ENCODE measurements around the gene NECTIN2.

Gene NECTIN2

DNA sequence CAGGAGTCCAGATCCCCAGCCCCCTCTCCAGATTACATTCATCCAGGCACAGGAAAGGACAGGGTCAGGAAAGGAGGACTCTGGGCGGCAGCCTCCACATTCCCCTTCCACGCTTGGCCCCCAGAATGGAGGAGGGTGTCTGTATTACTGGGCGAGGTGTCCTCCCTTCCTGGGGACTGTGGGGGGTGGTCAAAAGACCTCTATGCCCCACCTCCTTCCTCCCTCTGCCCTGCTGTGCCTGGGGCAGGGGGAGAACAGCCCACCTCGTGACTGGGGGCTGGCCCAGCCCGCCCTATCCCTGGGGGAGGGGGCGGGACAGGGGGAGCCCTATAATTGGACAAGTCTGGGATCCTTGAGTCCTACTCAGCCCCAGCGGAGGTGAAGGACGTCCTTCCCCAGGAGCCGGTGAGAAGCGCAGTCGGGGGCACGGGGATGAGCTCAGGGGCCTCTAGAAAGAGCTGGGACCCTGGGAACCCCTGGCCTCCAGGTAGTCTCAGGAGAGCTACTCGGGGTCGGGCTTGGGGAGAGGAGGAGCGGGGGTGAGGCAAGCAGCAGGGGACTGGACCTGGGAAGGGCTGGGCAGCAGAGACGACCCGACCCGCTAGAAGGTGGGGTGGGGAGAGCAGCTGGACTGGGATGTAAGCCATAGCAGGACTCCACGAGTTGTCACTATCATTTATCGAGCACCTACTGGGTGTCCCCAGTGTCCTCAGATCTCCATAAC, 59.5 kb downstream of the NECTIN2 start, which contains the start of gene APOE:
APOE (plus strand) TSS at position 360 of the 724 bp plus-strand sequence. CDS start 829 bp downstream, outside the sequence.
- H4K20me1 ChIP-seq (ENCODE audit: insufficient read depth): no peaks in the 10 kb centered on the region
- H3K27me3 ChIP-seq (ENCODE audit: insufficient read depth, low read depth): peaks cover 13% of the 10 kb centered on the region; the same call in 1 of the 2 replicates
- no peak within 1 kb of the TSS for H3K9ac ChIP-seq
- peaks cover 7% of the 10 kb centered on the region; the same call in 1 of the 2 replicates for H3K36me3 ChIP-seq (ENCODE audit: insufficient read depth)
- peaks cover 26% of the 10 kb centered on the region for H3K4me1 ChIP-seq (ENCODE audit: low read depth, poor library complexity, severe bottlenecking)
- no peak within 1 kb of the TSS for H3K4me3 ChIP-seq (IDR thresholded peaks at IDR 0.05; ENCODE audit: insufficient read depth, low read depth, low read length)
- TF ChIP-seq, protein P1, sequence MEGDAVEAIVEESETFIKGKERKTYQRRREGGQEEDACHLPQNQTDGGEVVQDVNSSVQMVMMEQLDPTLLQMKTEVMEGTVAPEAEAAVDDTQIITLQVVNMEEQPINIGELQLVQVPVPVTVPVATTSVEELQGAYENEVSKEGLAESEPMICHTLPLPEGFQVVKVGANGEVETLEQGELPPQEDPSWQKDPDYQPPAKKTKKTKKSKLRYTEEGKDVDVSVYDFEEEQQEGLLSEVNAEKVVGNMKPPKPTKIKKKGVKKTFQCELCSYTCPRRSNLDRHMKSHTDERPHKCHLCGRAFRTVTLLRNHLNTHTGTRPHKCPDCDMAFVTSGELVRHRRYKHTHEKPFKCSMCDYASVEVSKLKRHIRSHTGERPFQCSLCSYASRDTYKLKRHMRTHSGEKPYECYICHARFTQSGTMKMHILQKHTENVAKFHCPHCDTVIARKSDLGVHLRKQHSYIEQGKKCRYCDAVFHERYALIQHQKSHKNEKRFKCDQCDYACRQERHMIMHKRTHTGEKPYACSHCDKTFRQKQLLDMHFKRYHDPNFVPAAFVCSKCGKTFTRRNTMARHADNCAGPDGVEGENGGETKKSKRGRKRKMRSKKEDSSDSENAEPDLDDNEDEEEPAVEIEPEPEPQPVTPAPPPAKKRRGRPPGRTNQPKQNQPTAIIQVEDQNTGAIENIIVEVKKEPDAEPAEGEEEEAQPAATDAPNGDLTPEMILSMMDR (conservative IDR thresholded peaks at IDR 0.05; ENCODE audit: low read depth, low read length): no peak
- H3K27ac ChIP-seq: no peak within 1 kb of the TSS
- no peaks in the 10 kb centered on the region for H3K79me2 ChIP-seq (ENCODE audit: insufficient read depth, low read depth)
- H3K4me2 ChIP-seq: no peak within 1 kb of the TSS; the same call in 1 of the 2 replicates
- H2AFZ ChIP-seq (ENCODE audit: low read depth): no peak within 1 kb of the TSS; the same call in 1 of the 2 replicates

DNA sequence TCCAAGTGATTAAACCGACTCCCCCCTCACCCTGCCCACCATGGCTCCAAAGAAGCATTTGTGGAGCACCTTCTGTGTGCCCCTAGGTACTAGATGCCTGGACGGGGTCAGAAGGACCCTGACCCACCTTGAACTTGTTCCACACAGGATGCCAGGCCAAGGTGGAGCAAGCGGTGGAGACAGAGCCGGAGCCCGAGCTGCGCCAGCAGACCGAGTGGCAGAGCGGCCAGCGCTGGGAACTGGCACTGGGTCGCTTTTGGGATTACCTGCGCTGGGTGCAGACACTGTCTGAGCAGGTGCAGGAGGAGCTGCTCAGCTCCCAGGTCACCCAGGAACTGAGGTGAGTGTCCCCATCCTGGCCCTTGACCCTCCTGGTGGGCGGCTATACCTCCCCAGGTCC, 61.5 kb downstream of the NECTIN2 start:
- Histone ChIP-seq H3K4me3 (IDR thresholded peaks at IDR 0.05; ENCODE audit: insufficient read depth, low read depth, low read length) (no peak overlapping the region), H3K4me2 (no peak overlapping the region), H4K20me1 (ENCODE audit: insufficient read depth) (no peaks in the 10 kb centered on the region), H3K4me1 (ENCODE audit: low read depth, poor library complexity, severe bottlenecking) (peaks cover 30% of the 10 kb centered on the region), H3K27ac (no peak overlapping the region), H3K27me3 (ENCODE audit: insufficient read depth, low read depth) (peaks cover 13% of the 10 kb centered on the region; the same call in 1 of the 2 replicates), H2AFZ (ENCODE audit: low read depth) (no peak overlapping the region), H3K79me2 (ENCODE audit: insufficient read depth, low read depth) (no peaks in the 10 kb centered on the region), H3K9ac (no peak overlapping the region), H3K36me3 (ENCODE audit: insufficient read depth) (no peaks in the 10 kb centered on the region)
- TF ChIP-seq, protein P1 (conservative IDR thresholded peaks at IDR 0.05; ENCODE audit: low read depth, low read length): no peak

DNA sequence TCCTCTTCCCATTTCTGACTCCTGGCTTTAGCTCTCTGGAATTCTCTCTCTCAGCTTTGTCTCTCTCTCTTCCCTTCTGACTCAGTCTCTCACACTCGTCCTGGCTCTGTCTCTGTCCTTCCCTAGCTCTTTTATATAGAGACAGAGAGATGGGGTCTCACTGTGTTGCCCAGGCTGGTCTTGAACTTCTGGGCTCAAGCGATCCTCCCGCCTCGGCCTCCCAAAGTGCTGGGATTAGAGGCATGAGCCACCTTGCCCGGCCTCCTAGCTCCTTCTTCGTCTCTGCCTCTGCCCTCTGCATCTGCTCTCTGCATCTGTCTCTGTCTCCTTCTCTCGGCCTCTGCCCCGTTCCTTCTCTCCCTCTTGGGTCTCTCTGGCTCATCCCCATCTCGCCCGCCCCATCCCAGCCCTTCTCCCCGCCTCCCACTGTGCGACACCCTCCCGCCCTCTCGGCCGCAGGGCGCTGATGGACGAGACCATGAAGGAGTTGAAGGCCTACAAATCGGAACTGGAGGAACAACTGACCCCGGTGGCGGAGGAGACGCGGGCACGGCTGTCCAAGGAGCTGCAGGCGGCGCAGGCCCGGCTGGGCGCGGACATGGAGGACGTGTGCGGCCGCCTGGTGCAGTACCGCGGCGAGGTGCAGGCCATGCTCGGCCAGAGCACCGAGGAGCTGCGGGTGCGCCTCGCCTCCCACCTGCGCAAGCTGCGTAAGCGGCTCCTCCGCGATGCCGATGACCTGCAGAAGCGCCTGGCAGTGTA, 62.2 kb downstream of the NECTIN2 start:
- no peaks in the 10 kb centered on the region for H3K79me2 ChIP-seq (ENCODE audit: insufficient read depth, low read depth)
- no peak overlapping the region for H3K4me2 ChIP-seq
- TF ChIP-seq, protein P1 (conservative IDR thresholded peaks at IDR 0.05; ENCODE audit: low read depth, low read length): no peak
- H3K4me3 ChIP-seq (IDR thresholded peaks at IDR 0.05; ENCODE audit: insufficient read depth, low read depth, low read length): no peak overlapping the region
- no peaks in the 10 kb centered on the region for H4K20me1 ChIP-seq (ENCODE audit: insufficient read depth)
- no peaks in the 10 kb centered on the region for H3K36me3 ChIP-seq (ENCODE audit: insufficient read depth)
- peaks cover 13% of the 10 kb centered on the region; the same call in 1 of the 2 replicates for H3K27me3 ChIP-seq (ENCODE audit: insufficient read depth, low read depth)
- no peak overlapping the region for H3K9ac ChIP-seq
- H3K27ac ChIP-seq: no peak overlapping the region
- H2AFZ ChIP-seq (ENCODE audit: low read depth): no peak overlapping the region
- H3K4me1 ChIP-seq (ENCODE audit: low read depth, poor library complexity, severe bottlenecking): peaks cover 30% of the 10 kb centered on the region

DNA sequence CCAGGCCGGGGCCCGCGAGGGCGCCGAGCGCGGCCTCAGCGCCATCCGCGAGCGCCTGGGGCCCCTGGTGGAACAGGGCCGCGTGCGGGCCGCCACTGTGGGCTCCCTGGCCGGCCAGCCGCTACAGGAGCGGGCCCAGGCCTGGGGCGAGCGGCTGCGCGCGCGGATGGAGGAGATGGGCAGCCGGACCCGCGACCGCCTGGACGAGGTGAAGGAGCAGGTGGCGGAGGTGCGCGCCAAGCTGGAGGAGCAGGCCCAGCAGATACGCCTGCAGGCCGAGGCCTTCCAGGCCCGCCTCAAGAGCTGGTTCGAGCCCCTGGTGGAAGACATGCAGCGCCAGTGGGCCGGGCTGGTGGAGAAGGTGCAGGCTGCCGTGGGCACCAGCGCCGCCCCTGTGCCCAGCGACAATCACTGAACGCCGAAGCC, 62.8 kb downstream of the NECTIN2 start:
- H3K27ac ChIP-seq: no peak overlapping the region
- H2AFZ ChIP-seq (ENCODE audit: low read depth): no peak overlapping the region
- no peaks in the 10 kb centered on the region for H3K36me3 ChIP-seq (ENCODE audit: insufficient read depth)
- TF ChIP-seq, protein P1 (conservative IDR thresholded peaks at IDR 0.05; ENCODE audit: low read depth, low read length): no peak
- H3K4me1 ChIP-seq (ENCODE audit: low read depth, poor library complexity, severe bottlenecking): peaks cover 26% of the 10 kb centered on the region
- H4K20me1 ChIP-seq (ENCODE audit: insufficient read depth): no peaks in the 10 kb centered on the region
- H3K4me2 ChIP-seq: no peak overlapping the region
- H3K27me3 ChIP-seq (ENCODE audit: insufficient read depth, low read depth): peaks cover 13% of the 10 kb centered on the region; the same call in 1 of the 2 replicates
- no peak overlapping the region for H3K4me3 ChIP-seq (IDR thresholded peaks at IDR 0.05; ENCODE audit: insufficient read depth, low read depth, low read length)
- H3K79me2 ChIP-seq (ENCODE audit: insufficient read depth, low read depth): no peaks in the 10 kb centered on the region
- no peak overlapping the region for H3K9ac ChIP-seq

All from KMS-11 (cell line).